Subcutaneous adipose tissue (tissue), 4 donors: ENCODE measurements around the gene PIK3CG. TPM values are rescaled to one million over a fixed set of nuclear protein-coding genes. Genes with fewer than 3 reads are reported as not detected.

Experiments used
- total RNA-seq, 4 donors: library from RNA; depleted of rRNA; stranded (reverse); fragments of >200 nt; gene quantifications; one replicate each; pipeline ENCODE4 v1.1.0, GENCODE V29; 2016
- TF ChIP-seq, protein P1 (sequence below): fragments of 450-650 bp; IDR thresholded peaks from one replicate; pipeline ENCODE4 v1.5.1; 2016; ENCODE audit warnings: low read depth, mild to moderate bottlenecking, control low read depth, antibody characterized with exemption, moderate library complexity

The PIK3CG gene
- total RNA-seq, 4 donors from 2014 or later = 5.7 to 20.1 (median 10.1) TPM

DNA sequence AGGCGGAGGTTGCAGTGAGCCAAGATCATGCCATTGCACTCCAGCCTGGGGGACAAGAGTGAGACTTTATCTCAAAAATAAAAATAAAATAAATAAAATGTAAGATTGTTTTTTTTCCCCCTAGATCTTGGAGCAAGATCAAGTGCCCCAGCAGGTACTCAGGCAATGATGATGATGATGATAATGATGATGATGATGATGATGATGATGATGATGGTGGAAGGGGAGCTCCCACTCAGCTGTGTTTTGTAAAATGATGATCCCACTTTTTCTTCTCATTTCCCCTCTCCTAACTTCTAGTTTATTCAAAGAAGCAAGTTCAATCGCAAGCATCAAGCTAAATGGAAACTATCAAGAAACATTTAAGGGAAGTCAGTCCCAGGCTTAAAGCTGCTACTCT lies 50.3 kb downstream of the PIK3CG start:
- TF ChIP-seq, protein P1, sequence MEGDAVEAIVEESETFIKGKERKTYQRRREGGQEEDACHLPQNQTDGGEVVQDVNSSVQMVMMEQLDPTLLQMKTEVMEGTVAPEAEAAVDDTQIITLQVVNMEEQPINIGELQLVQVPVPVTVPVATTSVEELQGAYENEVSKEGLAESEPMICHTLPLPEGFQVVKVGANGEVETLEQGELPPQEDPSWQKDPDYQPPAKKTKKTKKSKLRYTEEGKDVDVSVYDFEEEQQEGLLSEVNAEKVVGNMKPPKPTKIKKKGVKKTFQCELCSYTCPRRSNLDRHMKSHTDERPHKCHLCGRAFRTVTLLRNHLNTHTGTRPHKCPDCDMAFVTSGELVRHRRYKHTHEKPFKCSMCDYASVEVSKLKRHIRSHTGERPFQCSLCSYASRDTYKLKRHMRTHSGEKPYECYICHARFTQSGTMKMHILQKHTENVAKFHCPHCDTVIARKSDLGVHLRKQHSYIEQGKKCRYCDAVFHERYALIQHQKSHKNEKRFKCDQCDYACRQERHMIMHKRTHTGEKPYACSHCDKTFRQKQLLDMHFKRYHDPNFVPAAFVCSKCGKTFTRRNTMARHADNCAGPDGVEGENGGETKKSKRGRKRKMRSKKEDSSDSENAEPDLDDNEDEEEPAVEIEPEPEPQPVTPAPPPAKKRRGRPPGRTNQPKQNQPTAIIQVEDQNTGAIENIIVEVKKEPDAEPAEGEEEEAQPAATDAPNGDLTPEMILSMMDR = no peak

DNA sequence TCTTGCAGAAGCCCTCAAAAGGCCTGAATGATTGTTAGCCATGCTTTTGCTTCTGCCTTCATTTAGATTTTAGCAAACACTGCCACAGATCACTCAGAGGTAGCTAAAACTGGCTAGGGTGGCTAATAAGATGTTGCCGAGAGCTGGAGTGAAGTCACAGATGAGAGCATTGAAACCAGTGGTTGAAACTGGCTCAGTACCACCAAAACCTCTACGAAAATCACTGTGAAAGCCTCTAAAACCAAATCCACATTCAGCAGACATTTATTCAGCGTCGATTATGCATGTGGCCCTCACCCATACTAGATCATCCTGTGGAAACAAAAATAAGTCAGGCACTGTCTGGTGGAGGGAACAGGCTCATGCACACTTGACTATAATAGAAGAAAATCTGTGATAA lies 50.8 kb downstream of the PIK3CG start:
- TF ChIP-seq, protein P1 = no peak

DNA sequence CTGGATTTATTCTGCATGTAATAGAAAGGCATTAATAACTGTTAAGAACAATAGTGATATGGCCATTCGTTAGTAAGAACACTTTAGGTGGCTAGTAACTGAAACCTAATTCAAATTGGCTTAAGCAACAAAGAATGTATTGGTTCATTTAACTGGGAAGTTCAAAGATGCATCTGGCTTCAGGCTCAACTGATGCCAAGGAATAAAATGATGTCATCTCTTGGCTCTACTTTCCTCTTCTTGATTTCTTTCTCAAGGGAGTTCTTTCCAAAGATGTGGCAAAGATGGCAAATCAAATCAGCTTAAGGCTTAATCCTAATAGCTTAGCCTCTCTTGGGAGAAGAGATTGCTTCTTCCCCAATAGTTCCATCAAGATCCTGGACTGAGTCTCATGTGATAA lies 51.6 kb downstream of the PIK3CG start:
- TF ChIP-seq, protein P1 = no peak

DNA sequence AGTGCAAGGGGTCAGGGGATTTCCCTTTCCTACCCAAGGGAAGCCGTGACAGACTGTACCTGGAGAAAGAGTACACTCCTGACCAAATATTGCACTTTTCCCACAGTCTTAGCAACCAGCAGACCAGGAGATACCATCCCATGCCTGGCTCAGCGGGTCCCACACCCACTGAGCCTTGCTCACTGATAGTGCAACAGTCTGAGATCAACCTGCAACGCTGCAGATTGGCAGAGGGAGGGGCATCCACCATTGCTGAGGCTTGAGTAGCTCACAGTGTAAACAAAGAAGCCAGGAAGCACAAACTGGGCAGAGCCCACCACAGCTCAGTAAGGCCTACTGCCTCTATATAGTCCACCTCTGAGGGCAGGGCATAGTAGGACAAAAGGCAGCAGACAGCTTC lies 53.9 kb downstream of the PIK3CG start:
- TF ChIP-seq, protein P1 = no peak

DNA sequence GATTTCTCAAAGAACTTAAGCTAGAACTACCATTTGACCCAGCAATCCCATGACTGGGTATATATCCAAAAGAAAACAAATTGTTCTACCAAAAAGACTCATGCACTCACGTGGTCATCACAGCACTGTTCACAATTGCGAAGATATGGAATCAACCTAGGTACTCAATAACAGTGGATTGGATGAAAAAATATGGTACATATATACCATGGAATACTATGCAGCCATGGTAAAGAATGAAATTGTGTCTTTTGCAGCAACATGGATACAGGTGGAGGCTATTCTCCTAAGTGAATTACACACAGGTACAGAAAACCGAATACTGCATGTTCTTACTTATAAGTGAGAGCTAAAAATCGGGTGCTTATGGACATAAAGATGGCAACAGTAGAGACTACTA lies 61.8 kb downstream of the PIK3CG start:
- TF ChIP-seq, protein P1 = no peak

DNA sequence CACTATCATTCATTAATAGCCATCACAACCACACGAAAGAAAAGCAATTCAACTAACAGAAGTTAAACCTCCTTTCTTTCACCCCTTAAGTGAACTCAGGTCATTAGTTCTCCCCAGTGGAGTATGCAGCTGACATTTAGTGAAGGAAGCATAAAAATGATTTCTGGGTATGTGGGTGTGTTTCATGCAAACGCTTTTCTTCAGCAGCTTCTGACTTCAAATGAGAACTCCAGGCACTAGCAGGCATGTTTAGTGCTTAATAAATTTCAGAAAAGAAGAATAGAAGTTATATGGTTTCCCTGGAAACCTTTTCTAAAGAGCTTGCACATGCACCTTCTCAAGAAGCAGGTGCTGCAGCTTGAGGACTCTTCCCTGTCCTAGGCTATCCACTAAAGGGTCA lies 62.5 kb downstream of the PIK3CG start:
- TF ChIP-seq, protein P1 = no peak

DNA sequence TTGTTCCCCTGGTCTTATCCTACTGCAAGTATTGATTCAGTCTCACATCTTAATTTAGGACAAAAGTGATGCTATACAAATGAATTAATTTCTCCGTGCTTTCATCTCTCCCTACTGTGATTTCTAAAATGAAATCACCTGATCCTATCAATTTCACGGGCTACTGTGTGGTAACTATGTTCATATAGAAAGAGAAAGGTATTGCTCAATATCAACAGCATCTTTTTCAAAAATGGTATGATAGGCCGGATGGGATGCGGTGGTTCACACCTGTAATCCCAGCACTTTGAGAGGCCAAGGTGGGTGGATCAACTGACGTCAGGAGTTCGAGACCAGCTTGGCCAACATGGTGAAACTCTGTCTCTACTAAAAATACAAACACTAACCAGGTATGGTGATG lies 71.2 kb downstream of the PIK3CG start:
- TF ChIP-seq, protein P1 = no peak
